Subcutaneous adipose tissue (tissue), 4 donors: ENCODE data around the gene MROH9. TPM values are rescaled to one million over a fixed set of nuclear protein-coding genes. Genes with fewer than 3 reads are reported as not detected.

ENCODE experiments used
- total RNA-seq, 4 donors: library from RNA; depleted of rRNA; stranded (reverse); fragments of >200 nt; gene quantifications; one replicate each; pipeline ENCODE4 v1.1.0, GENCODE V29; 2016
- TF ChIP-seq, protein P1 (sequence below): fragments of 450-650 bp; IDR thresholded peaks from one replicate; pipeline ENCODE4 v1.5.1; 2016; ENCODE audit warnings: low read depth, mild to moderate bottlenecking, control low read depth, antibody characterized with exemption, moderate library complexity

MROH9 gene
- total RNA-seq, 4 donors from 2014 or later = not detected

DNA sequence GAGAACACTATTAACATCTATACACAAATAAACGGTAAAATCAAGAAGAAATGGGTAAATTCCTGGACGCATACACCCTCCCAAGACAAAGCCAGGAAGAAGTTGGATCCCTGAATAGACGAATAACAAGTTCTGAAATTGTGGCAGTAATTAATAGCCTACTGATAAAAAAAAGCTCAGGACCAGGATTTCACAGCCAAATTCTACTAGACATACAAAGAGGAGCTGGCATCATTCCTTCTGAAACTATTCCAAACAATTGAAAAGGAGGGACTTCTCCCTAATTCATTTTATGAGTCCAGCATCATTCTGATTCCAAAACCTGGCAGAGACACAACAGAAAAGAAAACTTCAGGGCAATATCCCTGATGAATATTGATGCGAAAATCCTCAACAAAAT lies 84.6 kb downstream of the MROH9 start:
- TF ChIP-seq, protein P1, sequence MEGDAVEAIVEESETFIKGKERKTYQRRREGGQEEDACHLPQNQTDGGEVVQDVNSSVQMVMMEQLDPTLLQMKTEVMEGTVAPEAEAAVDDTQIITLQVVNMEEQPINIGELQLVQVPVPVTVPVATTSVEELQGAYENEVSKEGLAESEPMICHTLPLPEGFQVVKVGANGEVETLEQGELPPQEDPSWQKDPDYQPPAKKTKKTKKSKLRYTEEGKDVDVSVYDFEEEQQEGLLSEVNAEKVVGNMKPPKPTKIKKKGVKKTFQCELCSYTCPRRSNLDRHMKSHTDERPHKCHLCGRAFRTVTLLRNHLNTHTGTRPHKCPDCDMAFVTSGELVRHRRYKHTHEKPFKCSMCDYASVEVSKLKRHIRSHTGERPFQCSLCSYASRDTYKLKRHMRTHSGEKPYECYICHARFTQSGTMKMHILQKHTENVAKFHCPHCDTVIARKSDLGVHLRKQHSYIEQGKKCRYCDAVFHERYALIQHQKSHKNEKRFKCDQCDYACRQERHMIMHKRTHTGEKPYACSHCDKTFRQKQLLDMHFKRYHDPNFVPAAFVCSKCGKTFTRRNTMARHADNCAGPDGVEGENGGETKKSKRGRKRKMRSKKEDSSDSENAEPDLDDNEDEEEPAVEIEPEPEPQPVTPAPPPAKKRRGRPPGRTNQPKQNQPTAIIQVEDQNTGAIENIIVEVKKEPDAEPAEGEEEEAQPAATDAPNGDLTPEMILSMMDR = no peak

DNA sequence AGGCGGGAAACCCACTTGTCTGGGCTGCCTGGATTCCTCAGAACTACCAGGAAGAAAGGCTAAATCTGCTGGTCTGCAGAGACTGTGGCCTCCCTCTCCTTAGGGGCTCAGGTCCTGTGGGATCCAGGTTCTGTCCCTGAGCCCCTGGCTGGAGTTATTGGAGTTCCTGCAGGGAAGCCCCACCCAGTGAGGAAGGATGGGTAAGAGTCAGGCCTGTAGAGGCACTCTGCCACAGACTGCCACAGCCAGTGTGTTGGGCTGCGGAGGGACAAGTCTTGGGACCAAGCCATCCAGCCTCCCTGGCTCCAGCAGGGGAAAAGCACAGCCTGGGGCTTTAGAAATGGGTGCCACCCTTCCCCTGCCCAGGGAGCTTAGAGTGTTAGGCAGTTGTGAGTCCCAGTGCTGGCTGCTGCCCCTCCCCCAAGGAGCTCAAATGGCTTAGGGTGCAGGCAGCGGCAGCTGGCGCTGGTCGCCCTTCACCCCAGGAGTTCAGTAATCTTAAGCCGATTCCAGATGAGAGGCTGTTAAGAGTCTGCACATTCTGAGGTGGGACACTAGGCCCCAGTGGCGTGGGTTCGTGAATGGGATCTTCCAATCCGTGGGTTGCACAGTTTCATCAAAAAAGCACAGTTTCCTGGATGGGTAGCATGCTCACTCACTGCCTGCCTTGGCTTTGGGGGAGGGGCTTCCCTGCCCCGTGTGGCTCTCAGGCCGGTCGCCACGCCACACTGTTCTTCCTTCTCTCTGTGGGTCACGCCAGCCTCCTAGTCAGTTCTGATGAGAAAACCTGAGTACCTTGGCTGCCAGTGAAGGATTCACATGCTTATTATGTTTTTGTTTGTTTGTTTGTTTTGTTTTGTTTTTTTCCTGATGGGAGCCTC lies 97.7 kb downstream of the MROH9 start:
- TF ChIP-seq, protein P1 = no peak

- TF ChIP-seq, protein P1 = no peak
Measured at GRCh38 chr1:171037626-171038025, 102.3 kb downstream of the MROH9 start.

DNA sequence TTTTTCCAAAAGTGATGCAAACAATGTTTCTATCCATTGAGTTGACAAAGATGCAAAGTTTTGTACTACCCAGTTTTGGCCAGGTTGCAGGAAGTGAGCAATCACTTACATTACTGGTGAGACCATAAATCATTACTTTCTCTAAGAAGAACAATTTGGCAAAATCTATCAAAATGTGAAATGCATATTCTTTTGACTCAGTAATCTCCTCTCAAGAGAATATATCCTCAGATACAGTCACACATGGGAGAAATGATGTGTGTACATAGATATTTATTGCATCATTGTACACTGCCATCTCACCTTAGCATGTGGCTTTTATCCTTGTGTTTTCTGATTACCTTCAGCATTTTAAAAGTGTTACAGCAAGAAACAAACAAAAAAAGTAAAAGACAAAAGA lies 103.0 kb downstream of the MROH9 start:
- TF ChIP-seq, protein P1 = no peak

- TF ChIP-seq, protein P1 = no peak
Measured at GRCh38 chr1:171048014-171048413, 112.7 kb downstream of the MROH9 start.

GRCh38 chr1:171052977-171053376 lies 117.6 kb downstream of the MROH9 start:
- TF ChIP-seq, protein P1 = no peak

DNA sequence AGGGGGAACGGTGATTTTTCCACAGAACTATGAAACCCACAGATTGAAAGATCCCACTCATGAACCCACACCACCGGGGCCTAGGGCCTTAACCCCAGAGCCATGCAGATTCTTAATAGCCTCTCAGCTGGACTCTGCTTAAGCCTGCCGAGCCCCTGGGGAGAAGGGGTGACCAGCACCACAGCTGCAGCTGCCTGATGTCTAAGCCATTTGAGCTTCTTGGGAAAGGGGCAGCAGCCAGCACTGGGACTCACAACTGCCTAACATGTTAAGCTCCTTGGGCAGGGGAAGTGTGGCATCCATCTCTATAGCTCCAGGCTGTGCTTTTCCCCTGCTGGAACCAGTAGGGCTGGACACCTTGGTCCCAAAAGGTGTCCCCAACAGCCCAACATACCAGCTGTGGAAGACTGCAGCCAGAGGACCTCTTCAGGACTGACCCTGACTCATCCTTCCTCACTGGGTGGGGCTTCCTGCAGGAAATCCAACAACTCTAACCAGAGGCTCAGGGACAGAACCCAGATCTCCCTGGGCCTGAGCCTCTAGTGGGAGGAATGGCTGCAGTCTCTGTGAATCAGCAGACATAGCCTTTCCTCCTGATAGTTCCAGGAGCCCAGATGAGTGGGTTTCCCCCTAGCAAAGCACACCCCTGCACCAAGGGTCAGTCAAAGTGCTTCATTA lies 120.8 kb downstream of the MROH9 start:
- TF ChIP-seq, protein P1 = no peak
